HEK293 (cell line): Measurements from ENCODE around the gene CARS1.
A peak's percentile ranks its signal among the peaks of the same experiment; 100 is the strongest.

Experiments
- CTCF ChIA-PET: fragments of 350-600 bp; formaldehyde crosslinking; extraction: SDS; loops from one replicate; lab custom pipeline; 2021; ENCODE audit warnings: antibody characterized with exemption; lab: Yijun Ruan, JAX
- POLR2A ChIA-PET: fragments of 300-600 bp; formaldehyde crosslinking; extraction: SDS; loops from one replicate; lab custom pipeline; 2020; ENCODE audit warnings: antibody characterized with exemption, inconsistent platforms; lab: Yijun Ruan, JAX
- H3K27ac ChIP-seq: fragments of 200-500 bp; sonication (Bioruptor generic); 2 replicates; pipeline ENCODE4 v1.5.1; 2014; ENCODE audit warnings: low read depth, low read length, control low read depth, inconsistent platforms; ENCODE audit errors: extremely low read depth
- H3K36me3 ChIP-seq, 2 experiments: fragments of 200-500 bp in 1 of 2; sonication (Bioruptor generic) in 1 of 2; 1 replicate in 1 of 2; 2 replicates in 1 of 2; pipeline ENCODE4 v1.5.1; 2014 to 2017; ENCODE audit warnings: inconsistent platforms in 2 of 2, low read length in 2 of 2; ENCODE audit not compliant: control insufficient read depth in 2 of 2, insufficient read depth in 1 of 2
- H3K4me1 ChIP-seq: fragments of 200-500 bp; sonication (Bioruptor generic); 2 replicates; pipeline ENCODE4 v1.5.1; 2014; ENCODE audit warnings: mild to moderate bottlenecking, low read length, inconsistent platforms; ENCODE audit not compliant: control insufficient read depth, insufficient read depth
- H3K4me3 ChIP-seq: 2 replicates; pipeline ENCODE4 v1.5.1; 2011; ENCODE audit warnings: low read depth, mild to moderate bottlenecking, control low read depth, low read length, moderate library complexity
- H3K9me3 ChIP-seq: fragments of 200-500 bp; sonication (Bioruptor generic); 2 replicates; pipeline ENCODE4 v1.5.1; 2014; ENCODE audit warnings: low read depth, low read length, inconsistent platforms; ENCODE audit not compliant: control insufficient read depth, insufficient read depth
- KLF9 ChIP-seq: fragments of 450-650 bp; formaldehyde crosslinking; IDR thresholded peaks from 2 replicates; pipeline ENCODE4 v1.5.1; 2016; ENCODE audit warnings: missing biosample characterization, missing genetic modification characterization, low read depth
- OSR2 ChIP-seq: fragments of 450-650 bp; formaldehyde crosslinking; IDR thresholded peaks from 2 replicates; pipeline ENCODE4 v1.5.1; 2016; ENCODE audit warnings: missing biosample characterization, missing genetic modification characterization
- SP7 ChIP-seq: fragments of 450-650 bp; formaldehyde crosslinking; IDR thresholded peaks from 2 replicates; pipeline ENCODE4 v1.5.1; 2016; ENCODE audit warnings: missing biosample characterization, missing genetic modification characterization
- WT1 ChIP-seq: fragments of 450-650 bp; formaldehyde crosslinking; IDR thresholded peaks from 2 replicates; pipeline ENCODE4 v1.5.1; 2016; ENCODE audit warnings: missing biosample characterization, missing genetic modification characterization
- ZBTB17 ChIP-seq: fragments of 450-650 bp; formaldehyde crosslinking; IDR thresholded peaks from 2 replicates; pipeline ENCODE4 v1.5.1; 2016; ENCODE audit warnings: missing biosample characterization, missing genetic modification characterization
- ZBTB8A ChIP-seq: fragments of 450-650 bp; formaldehyde crosslinking; IDR thresholded peaks from 2 replicates; pipeline ENCODE4 v1.5.1; 2016; ENCODE audit warnings: missing biosample characterization, missing genetic modification characterization
- ZEB2 ChIP-seq: fragments of 450-650 bp; formaldehyde crosslinking; IDR thresholded peaks from 2 replicates; pipeline ENCODE4 v1.5.1; 2016; ENCODE audit warnings: missing biosample characterization, missing genetic modification characterization
- ZNF114 ChIP-seq: fragments of 450-650 bp; formaldehyde crosslinking; IDR thresholded peaks from 2 replicates; pipeline ENCODE4 v1.5.0; 2017; ENCODE audit warnings: missing biosample characterization, missing genetic modification characterization
- ZNF175 ChIP-seq: fragments of 450-650 bp; formaldehyde crosslinking; IDR thresholded peaks from 2 replicates; pipeline ENCODE4 v1.5.1; 2016; ENCODE audit warnings: missing biosample characterization, missing genetic modification characterization
- ZNF2 ChIP-seq: fragments of 450-650 bp; formaldehyde crosslinking; IDR thresholded peaks from 2 replicates; pipeline ENCODE4 v1.5.1; 2016; ENCODE audit warnings: missing biosample characterization, missing genetic modification characterization
- ZNF214 ChIP-seq: fragments of 450-650 bp; formaldehyde crosslinking; IDR thresholded peaks from 2 replicates; pipeline ENCODE4 v1.5.1; 2017; ENCODE audit warnings: missing biosample characterization, mild to moderate bottlenecking, missing genetic modification characterization, borderline replicate concordance
- ZNF221 ChIP-seq: fragments of 450-650 bp; formaldehyde crosslinking; IDR thresholded peaks from 2 replicates; pipeline ENCODE4 v1.5.1; 2017; ENCODE audit warnings: missing biosample characterization, missing genetic modification characterization, borderline replicate concordance
- ZNF239 ChIP-seq: fragments of 450-650 bp; formaldehyde crosslinking; IDR thresholded peaks from 2 replicates; pipeline ENCODE4 v1.5.1; 2016; ENCODE audit warnings: missing biosample characterization, missing genetic modification characterization
- ZNF24 ChIP-seq: fragments of 450-650 bp; formaldehyde crosslinking; IDR thresholded peaks from 2 replicates; pipeline ENCODE4 v1.5.1; 2016; ENCODE audit warnings: missing biosample characterization, missing genetic modification characterization
- ZNF302 ChIP-seq: fragments of 450-650 bp; formaldehyde crosslinking; IDR thresholded peaks from 2 replicates; pipeline ENCODE4 v1.5.1; 2016; ENCODE audit warnings: missing biosample characterization, missing genetic modification characterization, low read depth
- ZNF311 ChIP-seq: fragments of 450-650 bp; formaldehyde crosslinking; IDR thresholded peaks from 2 replicates; pipeline ENCODE4 v1.5.1; 2017; ENCODE audit warnings: missing biosample characterization, missing genetic modification characterization, borderline replicate concordance
- ZNF341 ChIP-seq: fragments of 450-650 bp; formaldehyde crosslinking; IDR thresholded peaks from 2 replicates; pipeline ENCODE4; 2016; ENCODE audit warnings: low read depth, missing biosample characterization, missing genetic modification characterization
- ZNF433 ChIP-seq: fragments of 450-650 bp; formaldehyde crosslinking; IDR thresholded peaks from 2 replicates; pipeline ENCODE4 v1.5.1; 2016; ENCODE audit warnings: missing biosample characterization, missing genetic modification characterization, low read depth
- ZNF473 ChIP-seq: fragments of 450-650 bp; formaldehyde crosslinking; IDR thresholded peaks from 2 replicates; pipeline ENCODE4 v1.5.1; 2017; ENCODE audit warnings: missing biosample characterization, missing genetic modification characterization
- ZNF514 ChIP-seq: fragments of 450-650 bp; formaldehyde crosslinking; IDR thresholded peaks from 2 replicates; pipeline ENCODE4 v1.5.1; 2016; ENCODE audit warnings: missing biosample characterization, missing genetic modification characterization
- ZNF521 ChIP-seq: fragments of 450-650 bp; formaldehyde crosslinking; IDR thresholded peaks from 2 replicates; pipeline ENCODE4 v1.5.1; 2017; ENCODE audit warnings: missing biosample characterization, mild to moderate bottlenecking, missing genetic modification characterization
- ZNF555 ChIP-seq: fragments of 450-650 bp; formaldehyde crosslinking; conservative IDR thresholded peaks from 2 replicates; pipeline ENCODE4 v1.5.1; 2017; ENCODE audit warnings: missing biosample characterization, mild to moderate bottlenecking, missing genetic modification characterization, inconsistent platforms
- ZNF558 ChIP-seq: fragments of 450-650 bp; formaldehyde crosslinking; IDR thresholded peaks from 2 replicates; pipeline ENCODE4 v1.5.1; 2016; ENCODE audit warnings: missing biosample characterization, missing genetic modification characterization
- ZNF571 ChIP-seq: fragments of 450-650 bp; formaldehyde crosslinking; IDR thresholded peaks from 2 replicates; pipeline ENCODE4 v1.5.0; 2017; ENCODE audit warnings: missing biosample characterization, missing genetic modification characterization
- ZNF707 ChIP-seq: fragments of 450-650 bp; formaldehyde crosslinking; IDR thresholded peaks from 2 replicates; pipeline ENCODE4 v1.5.1; 2016; ENCODE audit warnings: missing biosample characterization, missing genetic modification characterization
- ZNF843 ChIP-seq: fragments of 450-650 bp; formaldehyde crosslinking; IDR thresholded peaks from 2 replicates; pipeline ENCODE4 v1.5.1; 2016; ENCODE audit warnings: missing biosample characterization, missing genetic modification characterization
- TF ChIP-seq, protein P1 (sequence below): fragments of 450-650 bp; formaldehyde crosslinking; IDR thresholded peaks from 2 replicates; pipeline ENCODE4 v1.5.1; 2016; ENCODE audit warnings: missing biosample characterization, missing genetic modification characterization
- TF ChIP-seq, protein P2 (sequence below): fragments of 450-650 bp; formaldehyde crosslinking; IDR thresholded peaks from 2 replicates; pipeline ENCODE4 v1.5.1; 2017; ENCODE audit warnings: missing biosample characterization, missing genetic modification characterization
- TF ChIP-seq, protein P3 (sequence below): fragments of 450-650 bp; formaldehyde crosslinking; IDR thresholded peaks from 2 replicates; pipeline ENCODE4 v1.5.1; 2016; ENCODE audit warnings: missing biosample characterization, missing genetic modification characterization
- TF ChIP-seq, protein P4 (sequence below): fragments of 450-650 bp; formaldehyde crosslinking; IDR thresholded peaks from 2 replicates; pipeline ENCODE4 v1.5.1; 2016; ENCODE audit warnings: missing biosample characterization, missing genetic modification characterization

Gene CARS1

DNA sequence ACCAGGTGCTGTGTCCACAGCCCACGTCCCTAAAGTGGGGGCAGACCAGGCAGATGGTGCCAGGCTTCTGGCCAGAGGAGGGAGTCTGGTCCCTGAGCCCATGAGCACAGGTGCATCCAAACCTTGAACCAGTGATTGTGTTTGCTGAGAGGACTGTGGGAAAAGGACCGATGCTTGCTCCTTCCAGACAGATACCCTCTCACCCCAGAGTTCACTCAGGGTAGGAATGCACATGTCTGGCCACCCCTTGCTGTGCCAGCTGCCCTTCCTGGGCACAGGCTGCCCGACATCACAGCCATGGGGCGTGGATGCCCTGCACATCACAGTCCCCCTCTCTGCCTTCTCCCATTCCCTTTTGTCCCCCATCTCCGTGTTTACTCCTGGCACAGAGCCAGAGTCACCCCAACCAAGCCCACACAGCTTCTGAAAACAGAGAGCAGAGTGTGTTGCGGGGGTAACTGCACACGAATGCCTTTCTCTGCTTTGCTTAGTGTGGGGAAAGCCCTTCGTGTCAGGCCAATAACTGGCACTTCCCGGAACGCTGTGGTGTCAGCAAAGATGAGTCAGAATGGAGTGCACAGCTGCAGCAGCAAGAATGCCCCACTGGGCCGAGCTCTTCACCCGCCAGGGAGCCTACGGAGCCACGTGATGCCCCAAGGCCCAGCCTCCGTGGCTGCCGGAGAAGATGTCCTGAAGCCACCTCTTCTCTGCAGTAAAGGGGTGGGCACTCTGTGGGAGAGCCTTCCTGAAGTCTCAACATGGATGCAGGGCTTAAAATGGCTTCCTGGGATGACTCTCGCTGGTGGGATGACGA is 7.6 kb downstream of the CARS1 start (continued):
- TF ChIP-seq, protein P1, sequence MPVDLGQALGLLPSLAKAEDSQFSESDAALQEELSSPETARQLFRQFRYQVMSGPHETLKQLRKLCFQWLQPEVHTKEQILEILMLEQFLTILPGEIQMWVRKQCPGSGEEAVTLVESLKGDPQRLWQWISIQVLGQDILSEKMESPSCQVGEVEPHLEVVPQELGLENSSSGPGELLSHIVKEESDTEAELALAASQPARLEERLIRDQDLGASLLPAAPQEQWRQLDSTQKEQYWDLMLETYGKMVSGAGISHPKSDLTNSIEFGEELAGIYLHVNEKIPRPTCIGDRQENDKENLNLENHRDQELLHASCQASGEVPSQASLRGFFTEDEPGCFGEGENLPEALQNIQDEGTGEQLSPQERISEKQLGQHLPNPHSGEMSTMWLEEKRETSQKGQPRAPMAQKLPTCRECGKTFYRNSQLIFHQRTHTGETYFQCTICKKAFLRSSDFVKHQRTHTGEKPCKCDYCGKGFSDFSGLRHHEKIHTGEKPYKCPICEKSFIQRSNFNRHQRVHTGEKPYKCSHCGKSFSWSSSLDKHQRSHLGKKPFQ (tag by site-specific recombination) = no peak
- TF ChIP-seq SP7 (tag by site-specific recombination) (peak; percentile 56; the same call in 1 of the 2 replicates), ZNF341 (tag by site-specific recombination) (0 out of 2 replicates have a peak, but pooled peaks have one; percentile 20), ZNF214 (tag by site-specific recombination) (no peak), ZNF521 (tag by site-specific recombination) (no peak), ZNF514 (tag by site-specific recombination) (no peak), ZBTB8A (tag by site-specific recombination) (peak; percentile 50), ZEB2 (tag by site-specific recombination) (peak; percentile 73), ZNF2 (peak; percentile 42; the same call in 1 of the 2 replicates), ZNF555 (tag by site-specific recombination) (no peak), ZNF558 (tag by site-specific recombination) (no peak), ZNF707 (no peak), ZNF239 (no peak), ZBTB17 (tag by site-specific recombination) (peak; percentile 41; the same call in 1 of the 2 replicates), OSR2 (tag by site-specific recombination) (peak; percentile 41; the same call in 1 of the 2 replicates), ZNF221 (no peak), KLF9 (tag by site-specific recombination) (no peak), ZNF114 (tag by site-specific recombination) (no peak), ZNF571 (tag by site-specific recombination) (no peak), ZNF433 (no peak), ZNF175 (tag by site-specific recombination) (no peak)
- TF ChIP-seq, protein P2, sequence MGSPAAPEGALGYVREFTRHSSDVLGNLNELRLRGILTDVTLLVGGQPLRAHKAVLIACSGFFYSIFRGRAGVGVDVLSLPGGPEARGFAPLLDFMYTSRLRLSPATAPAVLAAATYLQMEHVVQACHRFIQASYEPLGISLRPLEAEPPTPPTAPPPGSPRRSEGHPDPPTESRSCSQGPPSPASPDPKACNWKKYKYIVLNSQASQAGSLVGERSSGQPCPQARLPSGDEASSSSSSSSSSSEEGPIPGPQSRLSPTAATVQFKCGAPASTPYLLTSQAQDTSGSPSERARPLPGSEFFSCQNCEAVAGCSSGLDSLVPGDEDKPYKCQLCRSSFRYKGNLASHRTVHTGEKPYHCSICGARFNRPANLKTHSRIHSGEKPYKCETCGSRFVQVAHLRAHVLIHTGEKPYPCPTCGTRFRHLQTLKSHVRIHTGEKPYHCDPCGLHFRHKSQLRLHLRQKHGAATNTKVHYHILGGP (tag by site-specific recombination) = no peak
- TF ChIP-seq, all 188 proteins: peak for 23

DNA sequence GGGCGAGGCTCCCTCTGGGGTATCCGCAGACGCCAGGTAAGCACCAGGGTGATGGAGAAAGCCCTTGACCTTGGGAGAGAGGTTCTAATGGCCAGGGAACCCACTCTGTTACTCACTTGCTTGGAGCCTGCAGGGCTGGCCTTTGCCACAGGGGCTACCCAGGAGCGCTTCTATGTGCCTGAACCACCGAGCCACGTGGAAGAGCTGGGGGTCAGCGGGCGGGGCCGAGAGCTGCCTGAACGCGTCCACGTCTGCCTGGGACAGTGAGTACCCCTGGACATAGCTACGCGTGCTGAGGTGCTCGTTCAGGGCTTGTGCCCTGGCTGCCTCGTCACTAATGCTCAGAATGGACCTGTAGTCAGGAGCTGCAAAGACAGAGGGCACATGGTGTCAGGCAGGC is 9.6 kb downstream of the CARS1 start:
- Histone ChIP-seq H3K4me1 (peaks cover 23% of the 10 kb centered on the region), H3K9me3 (no peaks in the 10 kb centered on the region), H3K36me3 (peaks cover 0 to 39% of the 10 kb centered on the region in 2 experiments; a peak in 1 of 3 replicates), H3K4me3 (no peak overlapping the region), H3K27ac (no peak overlapping the region)
- ChIA-PET CTCF (interaction anchor here (0.7 to 9.0 kb wide), 3 partner anchors 10 to 517 kb away, joined by 5 to 98 read pairs (median 45); no protein-coding TSS in a partner anchor), POLR2A (interaction anchor here (1.2 kb wide), 1 partner anchor 55 kb away, joined by 3 read pairs; the partner anchor contains the start of gene NAP1L4)
- TF ChIP-seq, protein P3, sequence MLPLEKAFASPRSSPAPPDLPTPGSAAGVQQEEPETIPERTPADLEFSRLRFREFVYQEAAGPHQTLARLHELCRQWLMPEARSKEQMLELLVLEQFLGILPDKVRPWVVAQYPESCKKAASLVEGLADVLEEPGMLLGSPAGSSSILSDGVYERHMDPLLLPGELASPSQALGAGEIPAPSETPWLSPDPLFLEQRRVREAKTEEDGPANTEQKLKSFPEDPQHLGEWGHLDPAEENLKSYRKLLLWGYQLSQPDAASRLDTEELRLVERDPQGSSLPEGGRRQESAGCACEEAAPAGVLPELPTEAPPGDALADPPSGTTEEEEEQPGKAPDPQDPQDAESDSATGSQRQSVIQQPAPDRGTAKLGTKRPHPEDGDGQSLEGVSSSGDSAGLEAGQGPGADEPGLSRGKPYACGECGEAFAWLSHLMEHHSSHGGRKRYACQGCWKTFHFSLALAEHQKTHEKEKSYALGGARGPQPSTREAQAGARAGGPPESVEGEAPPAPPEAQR (tag by site-specific recombination) = no peak
- TF ChIP-seq ZNF24 (tag by site-specific recombination) = no peak
- no peak for TF ChIP-seq WT1 (tag by site-specific recombination)
- no peak for TF ChIP-seq ZNF473 (tag by site-specific recombination)
- TF ChIP-seq ZNF239 = no peak
- TF ChIP-seq ZNF843 (tag by site-specific recombination) = no peak
- TF ChIP-seq ZNF311 (tag by site-specific recombination) = no peak
- TF ChIP-seq ZNF302 (tag by site-specific recombination) = no peak
- TF ChIP-seq, protein P4, sequence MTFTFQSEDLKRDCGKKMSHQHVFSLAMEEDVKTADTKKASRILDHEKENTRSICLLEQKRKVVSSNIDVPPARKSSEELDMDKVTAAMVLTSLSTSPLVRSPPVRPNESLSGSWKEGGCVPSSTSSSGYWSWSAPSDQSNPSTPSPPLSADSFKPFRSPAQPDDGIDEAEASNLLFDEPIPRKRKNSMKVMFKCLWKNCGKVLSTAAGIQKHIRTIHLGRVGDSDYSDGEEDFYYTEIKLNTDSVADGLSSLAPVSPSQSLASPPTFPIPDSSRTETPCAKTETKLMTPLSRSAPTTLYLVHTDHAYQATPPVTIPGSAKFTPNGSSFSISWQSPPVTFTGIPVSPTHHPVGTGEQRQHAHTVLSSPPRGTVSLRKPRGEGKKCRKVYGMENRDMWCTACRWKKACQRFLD (tag by site-specific recombination) = no peak
- TF ChIP-seq, protein P1 (tag by site-specific recombination) = no peak
